ENCODE data around the gene SGMS1. TPM values are rescaled to one million over a fixed set of nuclear protein-coding genes. Genes with fewer than 3 reads are reported as not detected.
A peak's percentile ranks its signal among the peaks of the same experiment; 100 is the strongest.

The SGMS1 gene
- total and polyA plus RNA-seq, 12 donors = 7.3 to 24.3 (median 17.1) TPM

DNA sequence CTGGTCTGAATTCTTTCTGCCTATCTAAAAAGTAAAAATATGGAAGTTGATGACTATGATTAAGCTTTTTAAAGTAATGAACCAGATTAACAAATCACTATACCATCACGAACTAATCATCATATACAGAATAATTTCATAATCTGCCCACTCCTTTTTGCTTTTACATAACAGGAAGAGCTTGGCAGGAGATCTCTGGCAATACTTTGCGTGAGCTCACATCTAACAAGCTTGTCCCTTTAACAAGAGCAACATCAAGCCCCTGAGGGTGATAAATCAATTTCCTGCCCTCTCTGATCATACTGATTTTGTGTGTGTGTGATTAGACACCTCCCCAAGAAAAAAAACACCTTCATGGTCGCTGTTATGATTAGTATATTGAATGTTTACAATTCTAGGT is 228.9 kb downstream of the SGMS1 start:
- Histone ChIP-seq H3K27me3 (no peaks in the 10 kb centered on the region), H3K4me1 (peaks cover 0 to 70% (median 48%) of the 10 kb centered on the region in 9 donors), H3K4me3 (no peak overlapping the region), H3K9me3 (no peaks in the 10 kb centered on the region), H3K27ac (no peak overlapping the region), H3K36me3 (no peaks in the 10 kb centered on the region)
- no peak for DNase-seq
- TF ChIP-seq CTCF (IDR thresholded peaks at IDR 0.05) = no peak
- intact Hi-C loops (cut with DNase I) = no loop called here
- WGBS, 2 donors = 67 to 72% methylated on average over 3 of the region's 3 CpGs
- ATAC-seq = no peak

DNA sequence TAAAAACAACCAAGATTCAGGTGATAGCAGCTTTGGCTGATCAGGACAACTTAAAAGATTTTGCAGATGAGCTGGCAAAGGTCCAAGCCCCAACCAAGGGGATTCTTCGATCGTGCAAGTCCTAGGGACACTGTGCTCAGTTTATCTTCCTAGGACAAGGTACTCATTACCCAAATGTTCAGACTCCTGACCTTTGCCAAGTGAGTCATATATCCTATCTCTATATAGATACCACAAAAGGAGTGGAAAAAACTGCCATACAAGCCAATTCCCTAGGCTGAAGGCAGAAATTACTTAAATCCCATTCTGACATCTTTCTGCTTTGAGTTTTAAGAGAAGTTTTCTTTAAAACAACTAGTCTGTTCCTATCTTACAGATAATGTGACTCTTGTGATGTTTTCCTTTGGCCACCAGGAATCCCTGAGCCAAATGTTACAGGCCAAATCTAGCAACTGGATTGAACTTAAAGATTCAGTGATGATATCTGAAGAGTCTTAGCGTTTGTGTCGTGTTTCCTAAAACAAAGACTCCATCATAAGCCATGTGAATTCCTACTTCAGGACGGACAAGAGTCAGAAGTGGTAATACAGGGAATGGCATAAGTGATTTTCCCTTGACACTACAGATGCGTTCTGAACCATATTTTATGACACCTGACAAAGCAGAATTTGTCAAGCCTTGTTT is 229.8 kb downstream of the SGMS1 start:
- H3K36me3 ChIP-seq = no peaks in the 10 kb centered on the region
- peaks cover 0 to 63% (median 44%) of the 10 kb centered on the region in 9 donors for H3K4me1 ChIP-seq
- no peak for TF ChIP-seq CTCF (IDR thresholded peaks at IDR 0.05)
- H3K4me3 ChIP-seq = no peak overlapping the region
- H3K27me3 ChIP-seq = no peaks in the 10 kb centered on the region
- peak in 4 of 8 donors; percentile 26 to 68 (median 44) for ATAC-seq
- DNase-seq = no peak
- H3K27ac ChIP-seq = no peak overlapping the region
- WGBS, 2 donors = 55 to 57% methylated on average over 6 of the region's 6 CpGs
- H3K9me3 ChIP-seq = no peaks in the 10 kb centered on the region
- intact Hi-C loops (cut with DNase I) = no loop called here

- intact Hi-C loops (cut with DNase I) = no loop called here
- no peaks in the 10 kb centered on the region for H3K9me3 ChIP-seq
- no peaks in the 10 kb centered on the region for H3K36me3 ChIP-seq
- H3K27ac ChIP-seq = no peak overlapping the region
- H3K4me3 ChIP-seq = no peak overlapping the region
- DNase-seq (no peak), ATAC-seq (no peak)
- TF ChIP-seq CTCF (IDR thresholded peaks at IDR 0.05) = no peak
- peaks cover 0 to 60% (median 37%) of the 10 kb centered on the region in 9 donors for H3K4me1 ChIP-seq
- no peaks in the 10 kb centered on the region for H3K27me3 ChIP-seq
- 85 to 92% methylated on average over 6 of the region's 6 CpGs for WGBS, 2 donors
Measured at GRCh38 chr10:50392966-50393718, 230.6 kb downstream of the SGMS1 start.

DNA sequence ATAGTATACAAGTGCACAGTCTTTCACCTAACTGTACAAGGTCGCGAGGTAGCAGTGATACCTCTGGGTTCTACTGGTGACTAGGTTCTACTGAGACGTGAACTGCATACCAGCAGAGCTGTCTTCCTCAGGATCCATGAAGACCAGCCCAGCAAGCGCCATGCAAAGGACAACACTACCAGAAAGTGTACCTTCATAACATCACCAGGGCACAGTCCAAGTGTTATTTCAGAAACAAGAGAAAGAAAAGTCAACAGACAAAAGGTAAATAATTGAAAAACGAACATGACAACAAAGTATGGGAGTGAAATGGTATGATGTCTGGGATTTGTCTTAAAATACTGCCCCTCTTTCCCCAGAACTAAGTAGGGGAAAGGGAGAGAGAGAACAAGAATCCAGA is 231.3 kb downstream of the SGMS1 start:
- Histone ChIP-seq H3K4me1 (peaks cover 0 to 60% (median 29%) of the 10 kb centered on the region in 9 donors), H3K36me3 (no peaks in the 10 kb centered on the region), H3K4me3 (no peak overlapping the region), H3K9me3 (no peaks in the 10 kb centered on the region), H3K27me3 (no peaks in the 10 kb centered on the region), H3K27ac (no peak overlapping the region)
- DNase-seq (no peak), ATAC-seq (no peak)
- 94 to 95% methylated on average over 5 of the region's 5 CpGs for WGBS, 2 donors
- intact Hi-C loops (cut with DNase I) = no loop called here
- no peak for TF ChIP-seq CTCF (IDR thresholded peaks at IDR 0.05)

Data from heart right ventricle (tissue), 16 donors.